CD4-positive, alpha-beta T cell treated with Interleukin-6 for 4 hours (primary cell): ENCODE measurements around the gene MIPOL1.
"Not testable (repeated sequence)": the region's sequence is repeated elsewhere in the genome, so short reads cannot be mapped to it uniquely, and the experiment has no call there.

Source experiments
- DNase-seq: peaks from one replicate; pipeline ENCODE4 v3.0.0-alpha.2; 2020; ENCODE audit warnings: mixed read lengths

MIPOL1 gene

GRCh38 chr14:37197421-37198272 is at the start of gene MIPOL1:
TSS of gene MIPOL1 (plus strand) at chr14:37197937. CDS start at chr14:37247889, 49,952 bp downstream.
- no peak for DNase-seq

GRCh38 chr14:37150414-37150813 is 47.3 kb upstream of the MIPOL1 start:
- no peak for DNase-seq

- no peak for DNase-seq
Observed at GRCh38 chr14:37153005-37153404, 44.7 kb upstream of the MIPOL1 start.

- no peak for DNase-seq
Observed at GRCh38 chr14:37153483-37153882, 44.3 kb upstream of the MIPOL1 start.

GRCh38 chr14:37157987-37158386 is 39.8 kb upstream of the MIPOL1 start:
- no peak for DNase-seq

GRCh38 chr14:37162307-37162706 is 35.4 kb upstream of the MIPOL1 start:
- not testable (repeated sequence) for DNase-seq

GRCh38 chr14:37165794-37166193 is 31.9 kb upstream of the MIPOL1 start:
- DNase-seq: no peak

GRCh38 chr14:37167151-37168047 is 30.3 kb upstream of the MIPOL1 start:
- DNase-seq: no peak

GRCh38 chr14:37168721-37169120 is 29.0 kb upstream of the MIPOL1 start:
- no peak for DNase-seq

GRCh38 chr14:37170237-37170636 is 27.5 kb upstream of the MIPOL1 start:
- no peak for DNase-seq

GRCh38 chr14:37170993-37171392 is 26.7 kb upstream of the MIPOL1 start:
- DNase-seq: no peak

- no peak for DNase-seq
Observed at GRCh38 chr14:37171678-37172023, 26.1 kb upstream of the MIPOL1 start.

- no peak for DNase-seq
Observed at GRCh38 chr14:37172024-37172869, 25.5 kb upstream of the MIPOL1 start, which contains the start of gene SLC25A21. TSS of gene SLC25A21 (minus strand) at chr14:37172606.

GRCh38 chr14:37172936-37173614 is 24.7 kb upstream of the MIPOL1 start:
- no peak for DNase-seq

GRCh38 chr14:37179896-37180502 is 17.7 kb upstream of the MIPOL1 start:
- no peak for DNase-seq

- DNase-seq: not testable (repeated sequence)
Observed at GRCh38 chr14:37180886-37181285, 16.9 kb upstream of the MIPOL1 start.

- no peak for DNase-seq
Observed at GRCh38 chr14:37181441-37181840, 16.3 kb upstream of the MIPOL1 start.

- DNase-seq: not testable (repeated sequence)
Observed at GRCh38 chr14:37184520-37184919, 13.2 kb upstream of the MIPOL1 start.

- DNase-seq: no peak
Observed at GRCh38 chr14:37185670-37186069, 12.1 kb upstream of the MIPOL1 start.

GRCh38 chr14:37186865-37187264 is 10.9 kb upstream of the MIPOL1 start:
- no peak for DNase-seq

GRCh38 chr14:37187294-37187693 is 10.4 kb upstream of the MIPOL1 start:
- DNase-seq: no peak
